ENCODE measurements around the gene RHOT2. TPM values are rescaled to one million over a fixed set of nuclear protein-coding genes. Genes with fewer than 3 reads are reported as not detected.

The RHOT2 gene
- total and polyA plus RNA-seq, 12 donors = 34.7 to 462 (median 89.2) TPM

DNA sequence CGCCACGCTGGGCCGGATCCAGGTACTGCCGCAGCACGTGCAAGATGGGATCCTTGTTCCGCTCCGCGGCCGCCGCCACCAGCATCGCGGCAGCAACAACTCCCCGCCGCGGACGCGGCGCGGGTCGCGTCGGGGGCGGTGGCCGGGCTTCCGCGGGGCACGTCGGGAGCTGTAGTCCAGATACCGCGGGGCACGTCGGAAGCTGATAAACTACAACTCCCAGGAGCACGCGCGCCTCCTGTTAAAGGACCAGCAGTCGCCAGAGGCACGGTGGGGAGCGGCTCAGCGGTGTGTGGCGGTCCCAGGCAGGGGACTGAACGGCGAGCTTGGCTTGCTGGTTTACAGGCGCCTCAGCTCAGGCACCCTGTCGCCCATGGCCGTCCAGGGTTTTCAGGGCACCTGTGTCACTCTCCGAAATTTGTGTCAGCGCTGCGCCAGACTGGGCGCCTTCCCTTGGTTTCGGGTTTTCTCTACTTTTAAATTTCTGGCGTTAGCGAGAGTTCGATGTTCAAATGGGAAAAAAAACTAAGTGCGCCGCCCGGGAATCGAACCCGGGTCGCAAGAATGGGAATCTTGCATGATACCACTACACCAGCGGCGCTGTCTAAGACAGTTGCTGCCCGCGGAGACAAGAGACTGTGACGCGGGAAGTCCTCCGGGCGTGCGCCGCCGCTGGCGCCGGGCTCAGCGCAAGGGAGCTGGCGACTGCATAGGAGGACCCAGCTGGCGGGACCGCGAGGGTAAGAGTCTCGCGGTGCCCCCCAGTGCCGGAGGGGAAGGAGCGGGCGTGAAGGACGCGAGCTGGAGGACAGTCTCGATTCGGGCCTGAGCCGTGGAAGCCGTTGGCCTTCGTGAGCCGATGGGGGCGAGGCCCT lies 31.5 kb upstream of the RHOT2 start, which contains the start of gene METTL26:
Gene METTL26 (minus strand): TSS at position 100 of the 875 bp plus-strand sequence. CDS start 15 bp downstream, at position 85.
- peak; percentile 93 to 98 (median 97) for DNase-seq
- no peaks in the 10 kb centered on the region for H3K36me3 ChIP-seq (replicated peaks in 1 of 2)
- H3K27me3 ChIP-seq = no peaks in the 10 kb centered on the region
- H3K9me3 ChIP-seq (replicated peaks in 1 of 3) = no peaks in the 10 kb centered on the region
- peaks cover 29 to 30% of the 10 kb centered on the region in 2 donors for H3K4me1 ChIP-seq (replicated peaks in 1 of 2)
- TF ChIP-seq, protein P1, sequence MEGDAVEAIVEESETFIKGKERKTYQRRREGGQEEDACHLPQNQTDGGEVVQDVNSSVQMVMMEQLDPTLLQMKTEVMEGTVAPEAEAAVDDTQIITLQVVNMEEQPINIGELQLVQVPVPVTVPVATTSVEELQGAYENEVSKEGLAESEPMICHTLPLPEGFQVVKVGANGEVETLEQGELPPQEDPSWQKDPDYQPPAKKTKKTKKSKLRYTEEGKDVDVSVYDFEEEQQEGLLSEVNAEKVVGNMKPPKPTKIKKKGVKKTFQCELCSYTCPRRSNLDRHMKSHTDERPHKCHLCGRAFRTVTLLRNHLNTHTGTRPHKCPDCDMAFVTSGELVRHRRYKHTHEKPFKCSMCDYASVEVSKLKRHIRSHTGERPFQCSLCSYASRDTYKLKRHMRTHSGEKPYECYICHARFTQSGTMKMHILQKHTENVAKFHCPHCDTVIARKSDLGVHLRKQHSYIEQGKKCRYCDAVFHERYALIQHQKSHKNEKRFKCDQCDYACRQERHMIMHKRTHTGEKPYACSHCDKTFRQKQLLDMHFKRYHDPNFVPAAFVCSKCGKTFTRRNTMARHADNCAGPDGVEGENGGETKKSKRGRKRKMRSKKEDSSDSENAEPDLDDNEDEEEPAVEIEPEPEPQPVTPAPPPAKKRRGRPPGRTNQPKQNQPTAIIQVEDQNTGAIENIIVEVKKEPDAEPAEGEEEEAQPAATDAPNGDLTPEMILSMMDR (IDR thresholded peaks at IDR 0.05) = peak in 1 of 6 experiments; percentile 25
- peak; percentile 35 to 55 for TF ChIP-seq POLR2A (IDR thresholded peaks at IDR 0.05)
- peak within 1 kb of the TSS; percentile 84 to 98 (median 98) for H3K27ac ChIP-seq
- peak within 1 kb of the TSS; percentile 62 to 91 (median 68) for H3K4me3 ChIP-seq
- intact Hi-C loops (cut with DNase I) = no loop called here
- WGBS, 4 donors = 0 to 2% (median 0%) methylated on average over 26 to 91 of the region's 91 CpGs

GRCh38 chr16:637081-638018 lies 30.6 kb upstream of the RHOT2 start:
- H3K4me3 ChIP-seq = peak overlapping the region in 2 of 4 donors; percentile 68 to 91
- peak overlapping the region; percentile 98 for H3K27ac ChIP-seq
- TF ChIP-seq POLR2A (IDR thresholded peaks at IDR 0.05) = peak in 1 of 2 donors; percentile 40
- TF ChIP-seq, protein P1 (IDR thresholded peaks at IDR 0.05) = no peak
- peaks cover 29 to 30% of the 10 kb centered on the region in 2 donors for H3K4me1 ChIP-seq (replicated peaks in 1 of 2)
- no peaks in the 10 kb centered on the region for H3K9me3 ChIP-seq (replicated peaks in 1 of 3)
- intact Hi-C loops (cut with DNase I) = no loop called here
- 7 to 29% (median 11%) methylated on average over 3 to 53 of the region's 53 CpGs for WGBS, 4 donors
- DNase-seq = peak; percentile 92 to 95 (median 95)
- H3K36me3 ChIP-seq (replicated peaks in 1 of 2) = no peaks in the 10 kb centered on the region
- H3K27me3 ChIP-seq = no peaks in the 10 kb centered on the region

- 44 to 66% (median 46%) methylated on average over 10 to 15 of the region's 15 CpGs; no CpG with 5 or more reads in 1 of the 4 donors for WGBS, 4 donors
- no peak overlapping the region for H3K4me3 ChIP-seq
- peaks cover 36 to 38% of the 10 kb centered on the region in 2 donors for H3K4me1 ChIP-seq (replicated peaks in 1 of 2)
- H3K9me3 ChIP-seq (replicated peaks in 1 of 3) = no peaks in the 10 kb centered on the region
- intact Hi-C loops (cut with DNase I) = no loop called here
- peak in 6 of 7 donors; percentile 84 to 92 (median 88) for DNase-seq
- peak in 1 of 2 donors; percentile 83 for TF ChIP-seq POLR2A (IDR thresholded peaks at IDR 0.05)
- TF ChIP-seq, protein P1 (IDR thresholded peaks at IDR 0.05) = no peak
- H3K36me3 ChIP-seq (replicated peaks in 1 of 2) = no peaks in the 10 kb centered on the region
- peak overlapping the region; percentile 87 to 98 (median 98) for H3K27ac ChIP-seq
- no peaks in the 10 kb centered on the region for H3K27me3 ChIP-seq
Observed at GRCh38 chr16:638034-638543, 29.8 kb upstream of the RHOT2 start.

Data from adrenal gland (tissue), 12 donors.